GM19395 (cell line): Measurements from ENCODE around the gene ALDH18A1.

Experiments
- ATAC-seq: cut with Tn5 transposase; IDR thresholded peaks from one replicate; pipeline ENCODE4 v1.9.1; 2021; ENCODE audit warnings: mild to moderate bottlenecking, moderate library complexity; ENCODE audit not compliant: unreplicated experiment

ALDH18A1 gene

GRCh38 chr10:95559471-95559870 is 97.0 kb downstream of the ALDH18A1 start:
- no peak for ATAC-seq

- ATAC-seq, result no peak
Measured at GRCh38 chr10:95558593-95559320, 97.8 kb downstream of the ALDH18A1 start.

GRCh38 chr10:95556994-95557767 is 99.3 kb downstream of the ALDH18A1 start:
- no peak for ATAC-seq
